Activated CD4-positive, alpha-beta memory T cell treated with anti-CD3 and anti-CD28 coated beads for 36 hours (primary cell): ENCODE results near the gene UFD1. TPM values are rescaled to one million over a fixed set of nuclear protein-coding genes. Genes with fewer than 3 reads are reported as not detected.
"Not testable (repeated sequence)": the region's sequence is repeated elsewhere in the genome, so short reads cannot be mapped to it uniquely, and the experiment has no call there.

Experiments
- CTCF ChIA-PET: fragments of 350-600 bp; sonication (Branson Sonifier 250); formaldehyde crosslinking; loops from one replicate; lab custom pipeline; 2021; ENCODE audit warnings: antibody characterized with exemption, inconsistent platforms; lab: Charles Lee
- POLR2A ChIA-PET: fragments of 350-600 bp; sonication (Branson Sonifier 250); formaldehyde crosslinking; loops from one replicate; lab custom pipeline; 2021; ENCODE audit warnings: antibody characterized with exemption; lab: Charles Lee
- DNase-seq: peaks from one replicate; pipeline ENCODE4 v3.0.0-alpha.2; 2020
- H3K27ac Mint-ChIP-seq: one replicate; pipeline ENCODE4 v1.8.0; 2021; ENCODE audit warnings: mixed read lengths
- H3K27me3 Mint-ChIP-seq: one replicate; pipeline ENCODE4 v1.8.0; 2021; ENCODE audit warnings: mixed read lengths
- H3K36me3 Mint-ChIP-seq: one replicate; pipeline ENCODE4 v1.8.0; 2021; ENCODE audit warnings: mixed read lengths
- H3K4me1 Mint-ChIP-seq: one replicate; pipeline ENCODE4 v1.8.0; 2021; ENCODE audit warnings: low read depth, mixed read lengths
- H3K4me3 Mint-ChIP-seq: one replicate; pipeline ENCODE4 v1.8.0; 2021; ENCODE audit warnings: mild to moderate bottlenecking, mixed read lengths
- H3K9me3 Mint-ChIP-seq: one replicate; pipeline ENCODE4 v1.8.0; 2021; ENCODE audit warnings: mixed read lengths
- intact Hi-C: fragments of 100-400 bp; cut with micrococcal nuclease; formaldehyde crosslinking; loops from one replicate; pipeline ENCODE4 v1.15.1; 2023
- total RNA-seq, 2 experiments: library from RNA; stranded (reverse); gene quantifications; one replicate each; pipeline ENCODE4 v1.2.3, GENCODE V29; 2021

The UFD1 gene
- total RNA-seq, 2 experiments from 2014 or later, result 85.3 to 91.1 TPM

DNA sequence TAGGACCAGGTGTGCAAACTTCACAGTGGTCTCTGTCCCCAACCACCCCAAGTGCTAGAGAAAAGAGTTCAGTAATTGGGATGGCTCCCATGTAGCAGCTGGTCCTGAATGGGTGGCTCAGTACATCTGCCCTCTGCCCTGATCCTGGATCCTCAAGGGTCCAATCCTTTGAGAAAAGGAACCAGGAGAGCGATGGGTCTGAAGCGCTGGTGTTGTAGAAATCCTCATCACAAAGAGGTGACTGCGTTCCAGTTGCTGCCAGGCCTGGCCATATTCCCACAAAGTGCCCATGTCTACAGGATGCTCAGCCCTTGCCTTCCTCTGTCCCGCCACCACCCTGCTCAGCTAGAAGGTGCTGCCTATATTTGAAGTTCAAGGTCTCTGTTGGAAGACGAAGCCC, 25.3 kb downstream of the UFD1 start:
- Mint-ChIP-seq H3K27ac (no peak overlapping the region), H3K36me3 (peaks cover 39% of the 10 kb centered on the region), H3K9me3 (no peaks in the 10 kb centered on the region), H3K4me1 (peaks cover 12% of the 10 kb centered on the region), H3K27me3 (no peaks in the 10 kb centered on the region), H3K4me3 (no peak overlapping the region)
- no peak for DNase-seq
- ChIA-PET POLR2A (no interaction called here), CTCF (interaction anchor here (0.6 kb wide), 1 partner anchor 402 kb away, joined by 3 read pairs; no protein-coding TSS in a partner anchor)
- intact Hi-C loops, result no loop called here

- Mint-ChIP-seq H3K36me3 (peaks cover 37% of the 10 kb centered on the region), H3K27me3 (no peaks in the 10 kb centered on the region), H3K27ac (peak overlapping the region; percentile 12), H3K4me1 (peaks cover 25% of the 10 kb centered on the region), H3K9me3 (no peaks in the 10 kb centered on the region), H3K4me3 (no peak overlapping the region)
- intact Hi-C loops, result no loop called here
- DNase-seq, result no peak
- ChIA-PET CTCF (interaction anchor here (1.2 to 2.0 kb wide), 2 partner anchors 32 to 179 kb away, joined by 3 to 9 read pairs; no protein-coding TSS in a partner anchor), POLR2A (no interaction called here)
Measured at GRCh38 chr22:19451570-19451969, 27.4 kb downstream of the UFD1 start.

GRCh38 chr22:19450363-19451175, 28.4 kb downstream of the UFD1 start:
- Mint-ChIP-seq H3K36me3 (peaks cover 32% of the 10 kb centered on the region), H3K27me3 (no peaks in the 10 kb centered on the region), H3K27ac (peak overlapping the region; percentile 33), H3K4me1 (peaks cover 31% of the 10 kb centered on the region), H3K9me3 (no peaks in the 10 kb centered on the region), H3K4me3 (no peak overlapping the region)
- intact Hi-C loops, result no loop called here
- ChIA-PET CTCF (interaction anchor here (2.0 kb wide), 1 partner anchor 180 kb away, joined by 9 read pairs; no protein-coding TSS in a partner anchor), POLR2A (no interaction called here)
- DNase-seq, result no peak

DNA sequence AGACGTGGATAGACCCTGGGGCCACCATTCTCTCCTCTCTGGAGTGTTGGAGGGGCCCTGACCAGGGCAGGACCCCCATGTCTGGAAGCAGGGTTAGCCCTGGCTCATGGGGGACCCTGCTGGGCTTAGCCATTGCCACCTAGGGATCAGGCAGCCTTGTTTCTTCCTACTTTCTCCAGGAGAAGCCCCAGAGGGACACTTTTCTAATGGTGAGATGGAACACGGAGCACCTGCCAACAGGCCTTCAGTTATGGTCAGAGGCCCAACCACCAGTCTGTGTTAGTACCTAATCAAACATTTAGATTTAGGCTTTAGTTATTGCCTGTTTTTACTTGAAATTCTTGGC, 29.6 kb downstream of the UFD1 start:
- H3K4me3 Mint-ChIP-seq, result no peak overlapping the region
- DNase-seq, result no peak
- ChIA-PET POLR2A (interaction anchor here (0.7 kb wide), 1 partner anchor 18 kb away, joined by 3 read pairs; the partner anchor contains the start of gene HIRA), CTCF (no interaction called here)
- intact Hi-C loops, result loop anchor here (1.0 kb wide), 3 partner anchors 17 to 30 kb away; partner anchors contain the start of genes CDC45, MRPL40 and UFD1
- H3K36me3 Mint-ChIP-seq, result peaks cover 23% of the 10 kb centered on the region
- peak overlapping the region; percentile 91 for H3K27ac Mint-ChIP-seq
- H3K9me3 Mint-ChIP-seq, result no peaks in the 10 kb centered on the region
- H3K4me1 Mint-ChIP-seq, result peaks cover 41% of the 10 kb centered on the region
- no peaks in the 10 kb centered on the region for H3K27me3 Mint-ChIP-seq

DNA sequence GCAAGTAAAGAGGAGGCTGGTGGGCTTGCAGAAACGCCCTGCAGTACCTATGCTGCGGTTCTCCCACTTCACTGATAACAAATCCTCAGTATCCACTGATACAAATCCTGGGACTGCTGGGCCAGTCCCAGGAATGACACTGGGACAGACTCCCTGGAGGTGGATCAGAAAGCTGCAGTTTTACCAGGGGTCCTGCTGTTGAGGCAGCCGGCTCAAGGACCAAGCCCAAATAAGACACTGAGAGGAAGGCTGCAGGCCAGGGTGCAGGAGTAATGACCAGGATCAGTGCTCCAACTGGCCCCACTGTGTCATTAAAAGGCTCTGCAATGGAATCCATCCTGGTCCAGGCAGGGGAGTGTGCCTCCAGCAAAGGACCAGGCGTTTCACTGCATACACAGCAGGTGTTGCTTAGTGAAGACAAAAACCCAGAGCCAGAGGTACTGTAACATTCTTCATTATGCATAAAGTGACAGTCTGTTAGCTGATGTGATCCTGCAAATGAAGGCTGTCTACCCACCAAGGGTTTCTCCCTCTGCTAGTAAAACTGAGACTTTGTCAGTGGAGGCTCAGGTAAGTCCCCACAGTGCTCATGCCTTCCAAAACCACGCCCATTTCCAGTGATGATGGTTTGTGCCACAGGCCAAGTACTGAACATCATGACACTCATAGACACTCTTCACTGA, 30.1 kb downstream of the UFD1 start:
- no peaks in the 10 kb centered on the region for H3K27me3 Mint-ChIP-seq
- peaks cover 43% of the 10 kb centered on the region for H3K4me1 Mint-ChIP-seq
- peaks cover 19% of the 10 kb centered on the region for H3K36me3 Mint-ChIP-seq
- ChIA-PET POLR2A (interaction anchor here (0.6 to 2.0 kb wide), 4 partner anchors 11 to 29 kb away, joined by 3 to 5 read pairs (median 3); partner anchors contain the start of gene HIRA), CTCF (no interaction called here)
- H3K27ac Mint-ChIP-seq, result peak overlapping the region; percentile 91
- intact Hi-C loops, result loop anchor here (1.0 kb wide), 3 partner anchors 17 to 30 kb away; partner anchors contain the start of genes CDC45, MRPL40 and UFD1
- peak overlapping the region; percentile 94 for H3K4me3 Mint-ChIP-seq
- H3K9me3 Mint-ChIP-seq, result no peaks in the 10 kb centered on the region
- DNase-seq, result peak; percentile 88

DNA sequence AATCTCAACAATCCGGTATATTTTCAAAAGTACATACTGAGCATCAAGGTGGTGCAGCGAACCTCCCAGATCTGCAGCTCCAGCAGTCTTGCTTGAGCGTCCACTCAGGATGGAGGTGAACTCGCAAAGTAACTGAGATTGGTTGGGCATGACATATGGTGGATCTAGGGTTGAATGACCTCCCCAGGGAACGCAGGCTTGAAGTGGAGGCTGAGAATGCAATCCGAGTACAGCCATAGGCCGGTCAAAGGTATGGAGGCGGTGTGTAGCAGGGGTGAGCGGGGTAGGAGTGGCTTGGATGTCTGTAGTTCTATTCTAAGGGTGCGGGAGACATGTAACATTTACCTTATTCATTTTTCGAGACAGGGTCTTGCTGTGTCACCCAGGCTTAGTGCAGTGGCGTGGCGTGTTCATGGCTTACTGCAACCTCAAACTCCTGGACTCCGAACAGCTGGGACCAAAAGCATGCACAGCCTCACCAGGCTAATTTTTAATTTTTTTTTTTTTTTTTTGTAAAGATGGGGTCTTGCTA, 30.9 kb downstream of the UFD1 start:
- peak; percentile 48 for DNase-seq
- peaks cover 46% of the 10 kb centered on the region for H3K4me1 Mint-ChIP-seq
- H3K9me3 Mint-ChIP-seq, result no peaks in the 10 kb centered on the region
- H3K27ac Mint-ChIP-seq, result peak overlapping the region; percentile 91
- intact Hi-C loops, result no loop called here
- H3K4me3 Mint-ChIP-seq, result peak overlapping the region; percentile 94
- H3K27me3 Mint-ChIP-seq, result no peaks in the 10 kb centered on the region
- ChIA-PET CTCF (interaction anchor here (1.4 kb wide), 1 partner anchor 269 kb away, joined by 3 read pairs; no protein-coding TSS in a partner anchor), POLR2A (interaction anchor here (0.8 to 5.7 kb wide), 5 partner anchors 12 to 156 kb away, joined by 3 to 59 read pairs (median 3); partner anchors contain the start of genes CLTCL1, HIRA and MRPL40)
- H3K36me3 Mint-ChIP-seq, result peaks cover 20% of the 10 kb centered on the region

- H3K9me3 Mint-ChIP-seq, result no peaks in the 10 kb centered on the region
- CTCF ChIA-PET, result interaction anchor here (1.4 kb wide), 1 partner anchor 268 kb away, joined by 3 read pairs; no protein-coding TSS in a partner anchor
- peak; percentile 93 for DNase-seq
- H3K4me1 Mint-ChIP-seq, result peaks cover 47% of the 10 kb centered on the region
- intact Hi-C loops, result no loop called here
- H3K36me3 Mint-ChIP-seq, result peaks cover 16% of the 10 kb centered on the region
- peak within 1 kb of the TSS; percentile 91 for H3K27ac Mint-ChIP-seq
- POLR2A ChIA-PET, result interaction anchor here (0.6 to 5.7 kb wide), 7 partner anchors 11 to 156 kb away, joined by 3 to 59 read pairs (median 4); partner anchors contain the start of genes CDC45, CLTCL1, HIRA and MRPL40
- H3K4me3 Mint-ChIP-seq, result peak within 1 kb of the TSS; percentile 94
- no peaks in the 10 kb centered on the region for H3K27me3 Mint-ChIP-seq
Measured at GRCh38 chr22:19447330-19448075, 31.5 kb downstream of the UFD1 start, which contains the start of gene C22orf39. Gene C22orf39 (minus strand): TSS chr22:19447711. CDS start chr22:19447688, 23 bp downstream.

- Mint-ChIP-seq H3K27ac (peak overlapping the region; percentile 78), H3K4me3 (peak overlapping the region; percentile 94), H3K27me3 (no peaks in the 10 kb centered on the region), H3K36me3 (peaks cover 16% of the 10 kb centered on the region), H3K9me3 (no peaks in the 10 kb centered on the region), H3K4me1 (peaks cover 49% of the 10 kb centered on the region)
- no peak for DNase-seq
- ChIA-PET CTCF (interaction anchor here (1.0 to 1.4 kb wide), 2 partner anchors 183 to 267 kb away, joined by 3 read pairs; no protein-coding TSS in a partner anchor), POLR2A (interaction anchor here (0.6 to 5.7 kb wide), 6 partner anchors 10 to 155 kb away, joined by 3 to 59 read pairs (median 4); partner anchors contain the start of genes CDC45, CLTCL1, HIRA and MRPL40)
- intact Hi-C loops, result no loop called here
Measured at GRCh38 chr22:19446603-19447329, 32.2 kb downstream of the UFD1 start.

- ChIA-PET POLR2A (interaction anchor here (5.7 kb wide), 1 partner anchor 13 kb away, joined by 59 read pairs; the partner anchor contains the start of genes HIRA and MRPL40), CTCF (interaction anchor here (0.6 to 1.1 kb wide), 5 partner anchors 9 to 184 kb away, joined by 3 to 4 read pairs (median 3); no protein-coding TSS in a partner anchor)
- H3K27me3 Mint-ChIP-seq, intact Hi-C loops, H3K9me3 Mint-ChIP-seq, DNase-seq: not testable (repeated sequence)
- H3K27ac Mint-ChIP-seq, result peak overlapping the region; percentile 25
- peaks cover 16% of the 10 kb centered on the region for H3K36me3 Mint-ChIP-seq
- H3K4me1 Mint-ChIP-seq, result peaks cover 49% of the 10 kb centered on the region
- peak overlapping the region; percentile 10 for H3K4me3 Mint-ChIP-seq
Measured at GRCh38 chr22:19445279-19445982, 33.6 kb downstream of the UFD1 start.
